Left lung (tissue), 10 donors: ENCODE measurements around the gene EIF4B. TPM values are rescaled to one million over a fixed set of nuclear protein-coding genes. Genes with fewer than 3 reads are reported as not detected.
"Not testable (repeated sequence)": the region's sequence is repeated elsewhere in the genome, so short reads cannot be mapped to it uniquely, and the experiment has no call there.

Source experiments
- ATAC-seq: fragments of 200-7000 bp; cut with Tn5 transposase; one replicate; pipeline ENCODE4 v1.9.1; 2020; ENCODE audit warnings: moderate library complexity
- DNase-seq, 4 donors: peaks; one replicate each; pipeline ENCODE4 v3.0.0-alpha.2; 2013 to 2020
- H3K27ac ChIP-seq, 2 donors: fragments of 200-600 bp; sonication (generic) in 1 of 2; one replicate each; pipeline versions ENCODE4 v1.5.0 to v1.8.0; 2020 to 2021
- H3K27me3 ChIP-seq, 2 donors: fragments of 200-600 bp; sonication (generic) in 1 of 2; one replicate each; pipeline versions ENCODE4 v1.5.0 to v1.8.0; 2020 to 2021
- H3K36me3 ChIP-seq, 2 donors: fragments of 200-600 bp; sonication (generic) in 1 of 2; one replicate each; pipeline versions ENCODE4 v1.5.0 to v1.8.0; 2020 to 2021
- H3K4me1 ChIP-seq, 2 donors: fragments of 200-600 bp; one replicate each; pipeline ENCODE4 v1.8.0; 2021
- H3K4me3 ChIP-seq, 2 donors: fragments of 200-600 bp; sonication (generic) in 1 of 2; one replicate each; pipeline versions ENCODE4 v1.5.0 to v1.8.0; 2020 to 2021; ENCODE audit warnings: mild to moderate bottlenecking in 1 of 2
- H3K9me3 ChIP-seq, 2 donors: fragments of 200-600 bp; sonication (generic) in 1 of 2; one replicate each; pipeline versions ENCODE4 v1.5.0 to v1.8.0; 2020 to 2021
- CTCF ChIP-seq, 2 donors: fragments of 200-600 bp; sonication (generic) in 1 of 2; IDR thresholded peaks; one replicate each; pipeline versions ENCODE4 v1.5.0 to v1.8.0; 2021; ENCODE audit warnings: antibody characterized with exemption in 2 of 2
- intact Hi-C, 2 donors: fragments of 100-400 bp; cut with DNase I; formaldehyde crosslinking; loops; one replicate each; pipeline versions ENCODE4 v1.11.2 to v1.14.2; 2022
- polyA plus RNA-seq, 6 donors: library from polyadenylated mRNA; unstranded; fragments of 120-200 nt; gene quantifications; one replicate each; pipeline ENCODE4 v1.2.1, GENCODE V29; 2013; ENCODE audit not compliant: insufficient read length in 6 of 6
- total RNA-seq, 2 donors: library from RNA; stranded (reverse); fragmentation: NEBNext Ultra II Directional; extraction: Animal tissue kit (Norgen Biotek cat#: 25700); gene quantifications; one replicate each; pipeline ENCODE4 v1.2.1, GENCODE V29; 2021
- donor health status: DM: no; HTN: yes; CAD: no.
- donor health status: DM: no; HTN: no; CAD: no.

EIF4B gene
- total and polyA plus RNA-seq, 8 donors: 326 to 581 (median 515) TPM

- H3K4me3 ChIP-seq: no peak overlapping the region
- peak; percentile 96 to 97 for TF ChIP-seq CTCF (IDR thresholded peaks at IDR 0.05)
- no peaks in the 10 kb centered on the region for H3K9me3 ChIP-seq
- ATAC-seq (peak; percentile 98), DNase-seq (peak in 3 of 4 donors; percentile 82 to 94 (median 84))
- H3K36me3 ChIP-seq: no peaks in the 10 kb centered on the region
- no peaks in the 10 kb centered on the region for H3K4me1 ChIP-seq
- intact Hi-C loops: loop anchor here in 1 of 2 donors (5.0 kb wide), 1 partner anchor 94 kb away; no protein-coding TSS in a partner anchor
- no peak overlapping the region for H3K27ac ChIP-seq
- peaks cover 0 to 10% of the 10 kb centered on the region in 2 donors for H3K27me3 ChIP-seq
Observed at GRCh38 chr12:52980650-52981423, 25.4 kb upstream of the EIF4B start.

- H3K4me1 ChIP-seq: no peaks in the 10 kb centered on the region
- no peak overlapping the region for H3K27ac ChIP-seq
- no peaks in the 10 kb centered on the region for H3K9me3 ChIP-seq
- H3K27me3 ChIP-seq: peaks cover 0 to 4% of the 10 kb centered on the region in 2 donors
- no peak for TF ChIP-seq CTCF (IDR thresholded peaks at IDR 0.05)
- intact Hi-C loops: loop anchor here in 1 of 2 donors (5.0 kb wide), 1 partner anchor 97 kb away; no protein-coding TSS in a partner anchor
- ATAC-seq (no peak), DNase-seq (no peak)
- no peaks in the 10 kb centered on the region for H3K36me3 ChIP-seq
- no peak overlapping the region for H3K4me3 ChIP-seq
Observed at GRCh38 chr12:52984136-52984535, 22.1 kb upstream of the EIF4B start.

- Histone ChIP-seq H3K4me3 (no peak overlapping the region), H3K27ac (no peak overlapping the region), H3K36me3 (no peaks in the 10 kb centered on the region), H3K9me3 (no peaks in the 10 kb centered on the region), H3K4me1 (no peaks in the 10 kb centered on the region), H3K27me3 (no peaks in the 10 kb centered on the region)
- ATAC-seq: no peak
- intact Hi-C loops: no loop called here
- TF ChIP-seq CTCF (IDR thresholded peaks at IDR 0.05): no peak
- DNase-seq: no peak
Observed at GRCh38 chr12:52988898-52989297, 17.4 kb upstream of the EIF4B start.

- no peak overlapping the region for H3K4me3 ChIP-seq
- H3K36me3 ChIP-seq: no peaks in the 10 kb centered on the region
- H3K4me1 ChIP-seq: no peaks in the 10 kb centered on the region
- intact Hi-C loops: no loop called here
- no peak for ATAC-seq
- H3K27me3 ChIP-seq: no peaks in the 10 kb centered on the region
- no peak for TF ChIP-seq CTCF (IDR thresholded peaks at IDR 0.05)
- no peaks in the 10 kb centered on the region for H3K9me3 ChIP-seq
- no peak overlapping the region for H3K27ac ChIP-seq
- no peak for DNase-seq
Observed at GRCh38 chr12:52990206-52990605, 16.1 kb upstream of the EIF4B start.

- H3K4me3 ChIP-seq, H3K4me1 ChIP-seq, H3K9me3 ChIP-seq, H3K36me3 ChIP-seq, H3K27me3 ChIP-seq, ATAC-seq, intact Hi-C loops, H3K27ac ChIP-seq, DNase-seq: not testable (repeated sequence)
Observed at GRCh38 chr12:52992240-52992639, 14.0 kb upstream of the EIF4B start.
